Omental fat pad (tissue), 4 donors: ENCODE data around the gene HMGCS1. TPM values are rescaled to one million over a fixed set of nuclear protein-coding genes. Genes with fewer than 3 reads are reported as not detected.

ENCODE experiments used
- ATAC-seq: fragments of 150-250 bp; one replicate; pipeline ENCODE4 v1.9.1; 2016; ENCODE audit warnings: mild to moderate bottlenecking, moderate library complexity; ENCODE audit not compliant: low FRiP score
- DNase-seq: peaks from one replicate; pipeline ENCODE4 v3.0.0-alpha.2; 2019; ENCODE audit warnings: low spot score
- total RNA-seq, 4 donors: library from RNA; depleted of rRNA; stranded (reverse); fragments of >200 nt; gene quantifications; one replicate each; pipeline ENCODE4 v1.1.0, GENCODE V29; 2016
- TF ChIP-seq, protein P1 (sequence below), 3 donors: fragments of 450-650 bp; IDR thresholded peaks; one replicate each; pipeline ENCODE4 v1.5.1; 2016 to 2017; ENCODE audit warnings: antibody characterized with exemption in 3 of 3, mild to moderate bottlenecking in 3 of 3, moderate library complexity in 2 of 3

HMGCS1 gene
- total RNA-seq, result 10 to 100 TPM in 3 of 4 donors, 1 to 10 TPM in 1; 9.8 to 34.5 (median 18.4) TPM

GRCh38 chr5:43313035-43313853 is at the start of gene HMGCS1:
Gene HMGCS1, minus strand, starts transcription at chr5:43313412. Its CDS starts 14,447 bp downstream, at chr5:43298965.
- TF ChIP-seq, protein P1, sequence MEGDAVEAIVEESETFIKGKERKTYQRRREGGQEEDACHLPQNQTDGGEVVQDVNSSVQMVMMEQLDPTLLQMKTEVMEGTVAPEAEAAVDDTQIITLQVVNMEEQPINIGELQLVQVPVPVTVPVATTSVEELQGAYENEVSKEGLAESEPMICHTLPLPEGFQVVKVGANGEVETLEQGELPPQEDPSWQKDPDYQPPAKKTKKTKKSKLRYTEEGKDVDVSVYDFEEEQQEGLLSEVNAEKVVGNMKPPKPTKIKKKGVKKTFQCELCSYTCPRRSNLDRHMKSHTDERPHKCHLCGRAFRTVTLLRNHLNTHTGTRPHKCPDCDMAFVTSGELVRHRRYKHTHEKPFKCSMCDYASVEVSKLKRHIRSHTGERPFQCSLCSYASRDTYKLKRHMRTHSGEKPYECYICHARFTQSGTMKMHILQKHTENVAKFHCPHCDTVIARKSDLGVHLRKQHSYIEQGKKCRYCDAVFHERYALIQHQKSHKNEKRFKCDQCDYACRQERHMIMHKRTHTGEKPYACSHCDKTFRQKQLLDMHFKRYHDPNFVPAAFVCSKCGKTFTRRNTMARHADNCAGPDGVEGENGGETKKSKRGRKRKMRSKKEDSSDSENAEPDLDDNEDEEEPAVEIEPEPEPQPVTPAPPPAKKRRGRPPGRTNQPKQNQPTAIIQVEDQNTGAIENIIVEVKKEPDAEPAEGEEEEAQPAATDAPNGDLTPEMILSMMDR (IDR thresholded peaks at IDR 0.05), result no peak
- ATAC-seq, result peak; percentile 99
- peak; percentile 94 for DNase-seq

- TF ChIP-seq, protein P1 (IDR thresholded peaks at IDR 0.05), result no peak
- ATAC-seq (no peak), DNase-seq (no peak)
Measured at GRCh38 chr5:43358726-43359125, 45.5 kb upstream of the HMGCS1 start.

- ATAC-seq (no peak), DNase-seq (no peak)
- TF ChIP-seq, protein P1 (IDR thresholded peaks at IDR 0.05), result no peak
Measured at GRCh38 chr5:43358301-43358700, 45.1 kb upstream of the HMGCS1 start.

DNA sequence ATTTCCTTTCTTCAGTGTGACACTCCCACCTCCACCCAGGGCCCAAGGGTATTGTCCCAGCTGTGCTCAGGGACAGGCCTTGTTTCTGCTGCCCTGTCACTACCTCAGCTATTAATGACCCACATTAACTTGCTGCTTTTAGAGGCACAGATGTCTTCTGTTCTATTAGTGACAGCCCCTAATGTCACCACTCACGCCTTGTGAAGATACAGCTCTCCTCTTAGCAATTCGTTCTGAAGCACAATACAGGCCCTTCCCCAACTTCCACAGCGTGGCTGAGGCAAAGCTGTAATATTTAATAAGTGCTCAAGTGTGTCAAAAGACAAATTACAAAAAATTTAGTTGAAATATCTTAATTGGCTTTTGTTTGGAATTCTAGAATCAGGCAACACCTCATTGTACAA is 44.7 kb upstream of the HMGCS1 start:
- ATAC-seq, result no peak
- no peak for DNase-seq
- TF ChIP-seq, protein P1 (IDR thresholded peaks at IDR 0.05), result no peak

DNA sequence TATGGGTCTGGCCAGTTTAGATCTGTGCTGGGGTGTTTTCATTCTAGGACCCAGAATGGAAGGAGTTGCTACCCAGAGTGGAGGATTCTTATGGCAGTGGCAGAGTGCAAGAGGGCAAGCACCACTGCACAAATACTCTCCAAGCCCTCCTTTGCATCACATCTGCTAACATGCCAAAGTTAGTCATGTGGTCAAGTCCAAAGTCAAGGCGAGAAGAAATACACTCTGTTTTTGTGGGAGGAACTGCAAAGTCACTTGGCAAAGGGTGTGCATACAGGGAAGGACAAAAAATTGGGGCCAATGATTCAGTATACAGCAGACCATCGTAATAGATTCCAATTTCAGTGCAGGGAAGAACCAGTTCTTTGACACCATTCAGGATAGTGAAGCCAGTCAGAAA is 43.9 kb upstream of the HMGCS1 start:
- DNase-seq, result no peak

GRCh38 chr5:43354774-43355173 is 41.6 kb upstream of the HMGCS1 start:
- DNase-seq (no peak), ATAC-seq (no peak)
- TF ChIP-seq, protein P1 (IDR thresholded peaks at IDR 0.05), result no peak

More for the DNA sequence above, 43.9 kb upstream of the HMGCS1 start:
- no peak for ATAC-seq
- TF ChIP-seq, protein P1 (IDR thresholded peaks at IDR 0.05), result no peak

GRCh38 chr5:43353668-43354067 is 40.5 kb upstream of the HMGCS1 start:
- DNase-seq (no peak), ATAC-seq (no peak)
- TF ChIP-seq, protein P1 (IDR thresholded peaks at IDR 0.05), result no peak
